Measurements from ENCODE around the gene SERPINH1.

Gene SERPINH1

DNA sequence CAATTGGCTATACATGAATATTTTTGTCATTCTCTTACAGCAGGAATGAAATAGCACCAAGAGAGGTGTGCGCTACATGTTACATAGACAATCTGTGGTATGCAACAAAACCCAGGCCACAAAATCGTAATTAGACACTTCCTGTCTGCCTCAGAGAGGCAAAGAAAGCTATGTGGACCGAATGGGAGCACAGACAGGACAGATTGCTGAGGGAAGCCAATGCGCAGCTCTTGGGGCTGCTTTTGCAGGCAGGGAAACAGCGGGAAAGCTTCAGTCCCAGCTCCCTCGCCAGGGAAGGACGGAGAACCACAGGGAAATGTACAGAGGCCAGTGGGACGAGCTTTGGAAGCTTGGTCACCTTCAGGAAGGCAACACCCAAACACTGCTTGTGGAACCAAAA, 40.9 kb downstream of the SERPINH1 start:
- DNase-seq: no peak

DNA sequence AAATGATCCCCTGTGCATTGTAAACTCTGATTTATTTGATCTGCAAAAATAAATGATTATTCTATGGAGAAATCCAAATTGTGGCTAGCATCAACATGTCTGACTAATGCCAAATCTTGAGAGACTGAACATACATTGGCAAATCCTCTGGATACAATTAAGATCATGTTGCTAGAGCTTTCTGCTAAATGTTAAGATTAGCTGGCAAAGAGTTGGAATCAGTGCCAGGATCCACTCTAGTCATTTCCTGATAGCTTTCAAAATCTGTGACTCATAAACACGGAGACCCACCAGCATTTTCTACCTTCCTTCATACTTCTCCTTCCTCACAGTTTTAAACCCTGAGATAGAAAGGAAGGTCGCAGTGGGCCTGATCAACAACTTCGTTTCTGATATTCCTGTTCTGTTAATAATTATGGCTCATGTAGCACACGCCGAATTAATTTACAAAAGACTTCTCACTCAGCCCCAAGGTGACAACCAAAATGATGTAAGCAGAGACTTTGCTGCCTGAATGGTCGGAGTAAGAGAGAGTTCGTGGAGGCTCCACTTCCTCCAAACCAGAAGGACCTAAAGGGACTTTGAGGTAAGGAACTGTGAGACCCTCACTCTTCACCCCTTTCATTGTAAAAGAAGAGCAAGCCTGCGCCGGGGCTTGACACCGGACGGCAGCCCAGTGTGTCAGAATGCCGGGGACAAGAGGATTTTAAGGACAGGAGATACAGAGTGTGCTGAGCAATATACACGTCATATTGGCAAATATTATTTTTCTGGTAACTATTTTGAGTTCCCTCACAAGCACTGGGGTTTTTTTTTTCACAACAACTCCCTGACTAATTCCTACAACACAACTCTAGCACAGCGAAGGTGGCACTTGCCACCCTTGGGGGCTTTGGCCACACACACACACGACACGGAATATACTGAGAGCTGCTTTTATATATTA, 42.0 kb downstream of the SERPINH1 start:
- no peak for DNase-seq

DNA sequence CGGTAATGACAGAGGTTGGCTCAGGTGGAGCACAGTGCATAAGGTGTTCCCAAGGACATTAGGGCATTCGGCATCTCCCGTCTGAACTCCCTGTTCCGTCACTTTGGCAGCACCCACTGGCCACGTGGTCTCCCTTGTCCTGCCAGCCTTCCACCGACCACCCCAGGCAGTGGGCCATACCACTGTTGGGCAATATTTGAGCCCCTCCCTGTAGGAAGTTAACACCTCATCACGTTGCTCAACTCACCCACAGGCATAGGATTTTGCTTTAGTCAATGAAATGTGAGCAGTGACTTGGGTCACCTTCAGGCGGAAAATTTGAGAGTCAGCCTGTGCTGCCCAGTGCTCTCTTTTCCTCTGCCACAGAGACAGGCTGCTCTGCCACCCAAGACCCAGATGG, 44.0 kb downstream of the SERPINH1 start:
- DNase-seq: no peak

DNA sequence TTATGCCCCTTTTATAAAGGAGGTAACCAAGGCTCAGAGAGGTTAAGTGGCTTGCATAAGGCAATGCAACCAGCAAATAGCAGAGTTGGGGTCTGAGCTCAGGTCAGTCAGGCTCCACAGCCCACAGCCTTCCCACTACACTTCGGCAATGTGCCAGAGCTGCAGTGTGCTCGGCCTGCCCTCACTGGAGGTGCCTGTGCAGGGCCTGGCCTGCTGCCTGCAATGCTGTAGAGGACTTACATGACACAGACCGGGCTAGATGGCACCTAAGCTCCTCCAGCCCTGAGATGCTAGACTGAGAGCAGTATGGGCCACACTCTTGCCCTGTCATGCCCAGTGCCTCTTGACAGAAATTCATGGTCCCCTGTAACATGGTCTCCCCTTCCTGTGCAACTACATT, 49.8 kb downstream of the SERPINH1 start:
- no peak for DNase-seq

DNA sequence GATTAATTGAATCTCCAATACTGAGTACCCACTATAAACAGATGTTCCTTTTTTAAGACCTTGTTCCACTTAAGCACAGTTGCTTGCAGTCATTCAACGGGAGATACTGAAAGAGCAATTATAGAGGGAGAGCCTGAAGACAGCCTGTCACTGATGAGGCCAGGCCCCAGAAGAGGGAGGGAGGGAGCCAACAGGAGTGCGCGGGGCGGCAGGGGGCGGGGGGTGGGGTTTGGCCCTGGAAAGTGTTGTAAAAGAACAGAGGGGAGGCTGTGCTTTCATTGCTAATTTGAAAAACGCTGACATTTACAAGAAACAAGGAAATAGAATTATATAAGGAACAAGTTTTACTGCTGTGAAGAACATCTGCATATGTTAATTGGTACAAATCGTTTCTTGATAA, 53.7 kb downstream of the SERPINH1 start:
- DNase-seq: no peak

DNA sequence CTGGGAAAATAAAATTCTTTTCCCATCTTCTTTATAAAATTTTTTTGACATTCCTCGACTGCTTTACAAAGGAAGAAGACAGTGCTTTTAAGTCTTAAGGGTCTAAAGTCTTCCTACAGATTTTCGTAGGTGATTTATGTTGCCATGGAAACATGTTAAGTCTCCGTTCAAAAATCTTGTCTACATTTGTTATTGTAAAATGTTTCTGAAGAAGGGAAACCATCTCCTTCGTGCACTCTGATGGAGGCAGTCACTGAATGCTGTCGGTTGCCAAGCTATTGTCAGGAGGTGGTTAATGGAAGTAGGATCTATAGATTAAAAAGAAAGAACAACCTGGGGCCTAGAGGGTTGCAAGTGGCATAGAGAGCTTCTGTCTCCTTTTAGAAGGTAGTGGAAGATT, 54.2 kb downstream of the SERPINH1 start:
- no peak for DNase-seq

Data from activated CD4-positive, alpha-beta T cell treated with anti-CD3 and anti-CD28 coated beads, Interleukin-2, amount 50 U/mL, for 48 hours (primary cell).